Heart left ventricle (tissue), 16 donors: ENCODE measurements around the gene ANKRD33. TPM values are rescaled to one million over a fixed set of nuclear protein-coding genes. Genes with fewer than 3 reads are reported as not detected.

Experiments used
- ATAC-seq, 4 donors: fragments of 200-7000 bp; cut with Tn5 transposase; one replicate each; pipeline ENCODE4 v1.9.1; 2020 to 2022; ENCODE audit warnings: moderate library complexity in 4 of 4, mild to moderate bottlenecking in 3 of 4, moderate number of reproducible peaks in 1 of 4
- DNase-seq, 5 donors: peaks; one replicate each; pipeline ENCODE4 v3.0.0-alpha.2; 2020
- H3K27ac ChIP-seq, 12 donors: fragments of 200-600 bp; sonication (generic) in 4 of 12; one replicate each; pipeline versions ENCODE4 v1.5.0 to v1.8.0; 2016 to 2022; ENCODE audit warnings: mild to moderate bottlenecking in 2 of 12
- H3K27me3 ChIP-seq, 9 donors: fragments of 200-600 bp; sonication (generic) in 2 of 9; one replicate each; pipeline versions ENCODE4 v1.5.1 to v1.8.0; 2016 to 2022; ENCODE audit warnings: mild to moderate bottlenecking in 3 of 9
- H3K36me3 ChIP-seq, 9 donors: fragments of 200-600 bp; sonication (generic) in 2 of 9; one replicate each; pipeline versions ENCODE4 v1.5.0 to v1.8.0; 2018 to 2022; ENCODE audit warnings: mild to moderate bottlenecking in 2 of 9
- H3K4me1 ChIP-seq, 12 donors: fragments of 200-600 bp; sonication (generic) in 4 of 12; one replicate each; pipeline versions ENCODE4 v1.5.0 to v1.8.0; 2016 to 2022; ENCODE audit warnings: mild to moderate bottlenecking in 3 of 12
- H3K4me3 ChIP-seq, 12 donors: fragments of 200-600 bp; sonication (generic) in 4 of 12; one replicate each; pipeline versions ENCODE4 v1.5.0 to v1.8.0; 2017 to 2022; ENCODE audit warnings: mild to moderate bottlenecking in 9 of 12, moderate library complexity in 4 of 12
- H3K9me3 ChIP-seq, 12 donors: fragments of 200-600 bp; sonication (generic) in 4 of 12; one replicate each; pipeline versions ENCODE4 v1.5.0 to v1.8.0; 2016 to 2022; ENCODE audit warnings: mild to moderate bottlenecking in 1 of 12
- POLR2A ChIP-seq, 2 donors: fragments of 450-650 bp; IDR thresholded peaks; one replicate each; pipeline ENCODE4 v1.6.1; 2017; ENCODE audit warnings: antibody characterized with exemption in 2 of 2, mild to moderate bottlenecking in 2 of 2, moderate library complexity in 2 of 2
- WGBS, 4 donors: extraction: QIAGEN DNeasy Blood & Tissue Kit in 2 of 4; methylation state at CpG; one replicate each; pipeline versions ENCODE4 v1.1.5 to v1.1.7; 2013 to 2018; 5-methylcytosine and 5-hydroxymethylcytosine counted together
- intact Hi-C, 10 donors: fragments of 100-400 bp; cut with DNase I; formaldehyde crosslinking; loops; one replicate each; pipeline versions ENCODE4 v1.11.1 to v1.14.2; 2022
- polyA plus RNA-seq, 2 donors: library from polyadenylated mRNA; stranded (reverse); fragments of 200-250 nt; gene quantifications; one replicate each; pipeline ENCODE4 v1.2.3, GENCODE V29; 2013
- total RNA-seq, 9 donors: library from RNA; depleted of rRNA in 2 of 9; stranded (reverse); fragments of >200 nt in 2 of 9; fragmentation: NEBNext Ultra II Directional in 3 of 9; extraction: Animal tissue kit (Norgen Biotek cat#: 25700) in 3 of 9; gene quantifications; one replicate each; pipeline versions ENCODE4 v1.1.0 to v1.2.4, GENCODE V29; 2016 to 2023
- TF ChIP-seq, protein P1 (sequence below), 12 donors: fragments of 200-600 bp; sonication (generic) in 4 of 12; IDR thresholded peaks; one replicate each; pipeline versions ENCODE4 v1.5.0 to v1.8.0; 2018 to 2022; ENCODE audit warnings: antibody characterized with exemption in 12 of 12, mild to moderate bottlenecking in 5 of 12
- donor health status: ischemic (EF 13 %, LVEDD 7.1; RV severe dilation, severe dysfunction).
- donor health status: healthy with polysubstance abuse.
- donor health status: DM: no; HTN: yes; CAD: no.
- donor health status: DM: no; HTN: no; CAD: no.
- donor health status: ischemic (EF 25% LVEDD 6.9; RV normal size, moderate dysfunction).
- donor health status: ischemic (EF 25% LVEDD 5.7; RV mildly dilated, moderate dysfunction).
- donor health status: healthy.
- donor health status: DM: yes; HTN: yes; CAD: no.
- donor health status: ischemic (EF 35%, LVEDD 5.7; RV mildly dilated, moderate dysfunction).
- donor health status: nonischemic (EF 11% LVEDD 7.7; RV severe dilation, severe dysfunction).
- donor health status: DM: yes; HTN: yes; CAD: no.
- donor health status: PGD.
- donor health status: ischemic (EF 29% LVEDD 5.4; RV normal size, mild dysfunction).
- donor health status: nonischemic (EF 23%, LVEDD 6.1; RV moderate dilation, normal function).

The ANKRD33 gene
- total and polyA plus RNA-seq, 11 donors, result not detected

DNA sequence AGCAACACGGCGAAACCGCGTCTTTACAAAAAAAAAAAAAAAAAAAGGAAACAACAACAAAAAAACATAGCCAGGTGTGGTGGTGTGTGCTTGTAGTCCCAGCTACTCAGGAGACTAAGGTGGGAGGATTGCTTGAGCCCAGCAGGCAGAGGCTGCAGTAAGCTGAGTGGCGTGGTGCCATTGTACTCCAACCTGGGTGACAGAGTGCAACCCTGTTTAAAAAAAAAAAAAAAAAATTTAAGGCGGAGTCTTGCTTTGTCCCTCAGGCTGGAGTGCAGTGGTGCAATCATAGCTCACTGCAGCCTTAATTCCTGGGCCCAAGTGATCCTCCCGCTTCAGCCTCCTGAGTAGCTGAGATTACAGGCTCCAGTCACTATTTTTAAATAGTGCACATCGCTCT is 21.1 kb upstream of the ANKRD33 start:
- H3K36me3 ChIP-seq, result no peaks in the 10 kb centered on the region
- 94 to 97% (median 95%) methylated on average over 8 of the region's 8 CpGs for WGBS, 4 donors
- intact Hi-C loops, result no loop called here
- DNase-seq, result no peak
- H3K4me3 ChIP-seq, result no peak overlapping the region
- peaks cover 0 to 47% (median 20%) of the 10 kb centered on the region in 12 donors for H3K4me1 ChIP-seq
- H3K27me3 ChIP-seq, result peaks cover 0 to 47% (median 19%) of the 10 kb centered on the region in 9 donors
- TF ChIP-seq, protein P1, sequence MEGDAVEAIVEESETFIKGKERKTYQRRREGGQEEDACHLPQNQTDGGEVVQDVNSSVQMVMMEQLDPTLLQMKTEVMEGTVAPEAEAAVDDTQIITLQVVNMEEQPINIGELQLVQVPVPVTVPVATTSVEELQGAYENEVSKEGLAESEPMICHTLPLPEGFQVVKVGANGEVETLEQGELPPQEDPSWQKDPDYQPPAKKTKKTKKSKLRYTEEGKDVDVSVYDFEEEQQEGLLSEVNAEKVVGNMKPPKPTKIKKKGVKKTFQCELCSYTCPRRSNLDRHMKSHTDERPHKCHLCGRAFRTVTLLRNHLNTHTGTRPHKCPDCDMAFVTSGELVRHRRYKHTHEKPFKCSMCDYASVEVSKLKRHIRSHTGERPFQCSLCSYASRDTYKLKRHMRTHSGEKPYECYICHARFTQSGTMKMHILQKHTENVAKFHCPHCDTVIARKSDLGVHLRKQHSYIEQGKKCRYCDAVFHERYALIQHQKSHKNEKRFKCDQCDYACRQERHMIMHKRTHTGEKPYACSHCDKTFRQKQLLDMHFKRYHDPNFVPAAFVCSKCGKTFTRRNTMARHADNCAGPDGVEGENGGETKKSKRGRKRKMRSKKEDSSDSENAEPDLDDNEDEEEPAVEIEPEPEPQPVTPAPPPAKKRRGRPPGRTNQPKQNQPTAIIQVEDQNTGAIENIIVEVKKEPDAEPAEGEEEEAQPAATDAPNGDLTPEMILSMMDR (IDR thresholded peaks at IDR 0.05), result no peak
- TF ChIP-seq POLR2A (IDR thresholded peaks at IDR 0.05), result no peak
- no peak overlapping the region for H3K27ac ChIP-seq
- no peaks in the 10 kb centered on the region for H3K9me3 ChIP-seq
- no peak for ATAC-seq

DNA sequence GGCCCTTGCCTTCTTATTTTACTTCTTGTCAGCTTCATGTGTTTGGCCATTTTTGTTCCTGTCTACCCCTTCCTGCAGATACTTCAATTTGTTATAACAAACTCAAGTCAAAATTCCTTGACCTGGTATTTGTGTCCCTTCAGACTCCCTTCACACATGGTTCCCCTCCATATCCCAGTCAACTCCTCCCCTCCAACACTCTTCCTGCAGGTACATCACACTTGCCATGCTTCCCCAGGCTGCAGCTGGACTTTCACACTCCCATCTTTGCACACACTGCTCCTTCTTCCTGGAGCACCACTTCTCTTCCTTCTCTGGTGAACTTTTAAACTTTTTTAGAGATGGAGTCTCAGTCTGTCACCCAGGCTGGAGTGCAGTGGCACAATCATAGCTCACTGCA is 20.5 kb upstream of the ANKRD33 start:
- H3K4me3 ChIP-seq, result no peak overlapping the region
- no peak for ATAC-seq
- peaks cover 0 to 46% (median 19%) of the 10 kb centered on the region in 9 donors for H3K27me3 ChIP-seq
- H3K4me1 ChIP-seq, result peaks cover 0 to 47% (median 20%) of the 10 kb centered on the region in 12 donors
- intact Hi-C loops, result no loop called here
- no peaks in the 10 kb centered on the region for H3K36me3 ChIP-seq
- no peak overlapping the region for H3K27ac ChIP-seq
- TF ChIP-seq, protein P1 (IDR thresholded peaks at IDR 0.05), result no peak
- TF ChIP-seq POLR2A (IDR thresholded peaks at IDR 0.05), result no peak
- DNase-seq, result no peak
- no peaks in the 10 kb centered on the region for H3K9me3 ChIP-seq

DNA sequence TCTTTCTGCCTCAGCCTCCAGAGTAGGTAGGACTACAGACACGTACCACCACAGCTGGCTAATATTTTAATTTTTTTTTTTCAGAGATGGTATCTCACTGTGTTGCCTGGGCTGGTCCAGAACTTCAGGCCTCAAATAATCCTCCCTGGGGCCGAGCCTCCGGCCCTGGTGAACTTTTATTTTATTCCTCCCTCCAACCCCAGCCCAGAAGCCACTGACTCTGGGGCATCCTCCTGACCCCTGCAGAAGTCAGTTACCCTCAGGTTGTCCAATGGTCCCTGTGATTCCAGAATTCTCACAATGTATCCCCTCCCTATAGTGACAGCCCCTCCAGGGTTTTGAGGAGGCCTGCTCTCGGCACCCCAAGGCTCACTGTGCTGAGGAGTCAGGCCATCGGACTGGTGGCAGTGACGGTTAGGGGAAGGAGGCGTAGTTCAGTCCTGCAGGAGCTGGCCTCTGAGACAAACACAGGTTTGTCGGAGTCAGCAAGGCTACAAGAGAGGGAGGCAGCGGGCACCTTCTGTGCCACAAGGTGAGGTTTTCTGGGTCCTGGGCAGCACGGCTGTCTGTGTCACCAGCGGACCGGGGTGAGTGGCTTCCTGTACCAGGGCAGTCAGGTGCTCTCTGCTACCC is 20.0 kb upstream of the ANKRD33 start:
- intact Hi-C loops, result no loop called here
- peaks cover 0 to 40% (median 13%) of the 10 kb centered on the region in 9 donors for H3K27me3 ChIP-seq
- WGBS, 4 donors, result 96 to 98% (median 97%) methylated on average over 12 of the region's 12 CpGs

DNA sequence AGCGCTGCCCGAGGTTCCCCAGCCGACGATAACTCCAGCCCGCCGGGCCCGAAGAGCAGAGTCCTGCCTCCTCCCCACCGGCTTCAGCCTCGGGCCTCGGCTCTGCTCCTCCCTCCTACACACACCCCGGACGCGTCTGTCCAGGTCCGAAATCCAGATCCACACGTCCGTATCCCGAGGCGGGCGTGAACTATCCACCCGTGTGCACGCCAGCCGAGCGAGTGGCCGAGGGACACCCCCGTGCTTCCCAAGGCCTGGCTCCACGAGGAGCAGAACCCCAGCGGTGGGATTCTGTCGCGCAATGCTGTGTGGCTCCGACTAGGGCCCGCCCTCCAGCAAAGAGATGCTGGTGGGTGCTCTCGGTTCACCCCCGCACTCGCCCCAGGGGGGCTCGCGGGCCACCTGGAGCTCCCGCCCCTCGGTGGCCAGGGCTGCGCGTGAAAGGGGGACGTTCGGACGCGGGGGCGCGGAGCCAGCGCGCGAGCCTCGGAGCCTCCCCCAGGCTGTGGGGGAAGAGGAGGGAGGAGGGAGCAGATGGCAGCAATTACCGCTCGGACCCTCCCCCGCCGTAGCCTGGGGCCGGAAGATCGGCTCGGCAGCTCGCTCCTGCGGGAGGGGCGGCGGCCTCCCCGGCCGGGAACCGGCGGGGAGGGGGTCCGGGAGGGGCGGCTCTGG is 18.9 kb upstream of the ANKRD33 start:
- TF ChIP-seq POLR2A (IDR thresholded peaks at IDR 0.05), result no peak
- TF ChIP-seq, protein P1 (IDR thresholded peaks at IDR 0.05), result no peak
- Histone ChIP-seq H3K27me3 (peaks cover 0 to 32% (median 8%) of the 10 kb centered on the region in 9 donors), H3K36me3 (no peaks in the 10 kb centered on the region), H3K4me1 (peaks cover 0 to 40% (median 16%) of the 10 kb centered on the region in 12 donors), H3K4me3 (peak overlapping the region; percentile 29 to 64 (median 54)), H3K9me3 (no peaks in the 10 kb centered on the region), H3K27ac (peak overlapping the region in 2 of 12 donors; percentile 31 to 34)
- intact Hi-C loops, result no loop called here
- WGBS, 4 donors, result 5 to 7% (median 6%) methylated on average over 44 to 67 of the region's 67 CpGs
- ATAC-seq (peak in 3 of 4 donors; percentile 28 to 45 (median 29)), DNase-seq (peak in 2 of 5 donors; percentile 29 to 58)

More for the DNA sequence above, 20.0 kb upstream of the ANKRD33 start:
- Histone ChIP-seq H3K36me3 (no peaks in the 10 kb centered on the region), H3K4me3 (no peak overlapping the region), H3K9me3 (no peaks in the 10 kb centered on the region), H3K27ac (no peak overlapping the region), H3K4me1 (peaks cover 0 to 47% (median 20%) of the 10 kb centered on the region in 12 donors)
- TF ChIP-seq, protein P1 (IDR thresholded peaks at IDR 0.05), result no peak
- TF ChIP-seq POLR2A (IDR thresholded peaks at IDR 0.05), result no peak
- peak in 2 of 5 donors; percentile 12 to 35 for DNase-seq
- no peak for ATAC-seq
